IPS-NIHi11 (cell line): ENCODE results near the gene POLR2J3.
"Not testable (repeated sequence)": the region's sequence is repeated elsewhere in the genome, so short reads cannot be mapped to it uniquely, and the experiment has no call there.

Experiments used
- DNase-seq: peaks from one replicate; pipeline ENCODE4 v3.0.0; 2012; ENCODE audit warnings: mixed read lengths, low spot score

POLR2J3 gene

DNA sequence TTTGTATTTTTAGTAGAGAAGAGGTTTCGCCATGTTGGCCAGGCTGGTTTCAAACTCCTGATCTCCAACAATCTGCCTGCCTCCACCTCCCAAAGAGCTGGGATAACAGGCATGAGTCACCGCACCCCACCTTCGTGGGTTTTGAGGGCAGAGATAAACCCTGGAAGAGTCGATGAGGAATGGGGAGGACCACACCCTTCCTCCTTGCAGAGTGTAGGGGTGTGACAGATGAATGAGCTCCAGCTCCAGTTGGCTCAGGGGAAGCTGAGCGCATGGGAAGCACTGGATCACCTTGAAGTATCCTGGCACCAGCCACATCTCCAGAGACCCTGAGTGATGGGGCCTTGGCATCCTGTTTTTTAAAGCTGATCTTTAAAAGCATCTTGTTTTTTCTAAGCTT lies 11.1 kb upstream of the POLR2J3 start:
- DNase-seq, result not testable (repeated sequence)

DNA sequence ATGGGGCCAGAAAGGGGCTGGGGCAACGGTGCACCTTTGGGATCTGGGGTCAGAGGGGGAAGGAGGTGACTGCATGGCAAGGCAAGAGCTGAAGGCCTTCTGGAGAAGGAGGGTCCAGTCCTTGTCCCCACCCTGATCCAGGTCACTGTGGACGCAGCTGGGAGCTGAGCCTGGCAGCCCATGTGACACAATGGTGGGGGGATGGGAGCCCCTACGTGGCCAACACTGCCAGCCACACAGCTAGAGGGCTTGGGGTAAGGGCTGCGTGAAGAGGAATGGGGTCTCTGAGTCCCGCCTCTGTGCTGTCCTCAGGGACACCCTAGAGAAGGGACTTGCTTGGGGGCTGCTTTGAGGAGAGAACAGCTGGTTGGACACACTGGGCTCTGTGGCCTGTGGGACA lies 9.3 kb upstream of the POLR2J3 start:
- DNase-seq, result not testable (repeated sequence)

DNA sequence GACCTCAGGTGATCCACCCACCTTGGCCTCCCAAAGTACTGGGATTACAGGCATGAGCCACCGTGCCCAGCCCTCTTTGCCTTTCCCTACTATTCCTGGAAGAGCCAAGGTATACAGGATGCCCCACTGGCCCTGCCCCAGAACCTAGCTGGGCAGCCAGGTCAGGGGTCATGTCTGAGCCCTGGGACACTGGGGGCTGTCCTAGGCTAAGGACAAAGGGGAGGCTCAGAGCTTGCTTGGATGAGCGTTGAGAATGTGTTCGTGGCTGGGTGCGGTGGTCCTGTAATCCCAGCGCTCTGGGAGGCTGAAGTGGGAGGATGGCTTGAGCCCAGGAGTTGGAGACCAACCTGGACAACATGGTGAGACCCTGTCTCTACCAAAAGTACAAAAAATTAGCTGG lies 6.1 kb upstream of the POLR2J3 start:
- DNase-seq, result not testable (repeated sequence)

DNA sequence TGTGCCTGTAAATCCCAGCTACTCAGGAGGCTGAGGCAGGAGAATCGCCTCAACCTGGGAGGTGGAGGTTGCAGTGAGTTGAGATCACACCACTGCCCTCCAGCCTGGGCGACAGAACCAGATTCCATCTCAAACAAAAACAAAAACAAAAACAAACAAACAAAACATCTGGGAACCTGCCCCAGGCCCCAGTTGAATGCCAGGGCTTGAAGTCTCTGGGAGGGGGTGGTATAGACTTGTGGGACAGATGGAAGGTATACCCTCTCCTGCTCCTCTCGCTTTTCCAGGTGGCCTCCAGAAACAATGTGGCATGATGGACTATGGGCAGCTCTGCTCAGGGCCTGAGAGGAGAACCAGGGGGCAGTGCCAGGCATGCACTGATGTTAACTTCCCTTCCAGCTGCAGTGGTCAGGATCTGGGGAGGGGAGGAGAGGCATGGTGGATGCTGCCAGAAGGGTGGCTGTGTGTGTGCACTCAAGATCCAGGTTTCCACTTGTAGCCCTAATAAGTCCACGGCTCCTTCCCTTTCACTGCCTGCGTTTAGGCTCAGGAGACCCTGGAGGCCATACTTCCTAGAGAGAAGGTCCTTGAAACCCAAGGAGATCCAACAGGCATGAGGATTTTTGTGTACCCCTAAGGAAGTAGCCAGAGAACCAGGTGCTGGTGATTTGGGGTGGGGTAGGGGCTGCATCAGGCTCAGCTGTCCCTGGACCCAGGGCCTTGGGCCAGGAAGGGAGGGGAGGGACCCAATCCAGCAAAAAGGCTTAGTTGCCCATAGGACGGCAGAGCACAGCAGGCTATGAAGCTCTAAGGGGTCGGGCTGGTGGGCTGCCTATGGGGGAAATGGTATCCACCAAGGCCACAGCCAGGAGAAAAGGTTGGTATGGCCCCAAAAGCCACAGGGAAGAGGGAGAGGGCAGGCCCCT lies 5.2 kb upstream of the POLR2J3 start:
- not testable (repeated sequence) for DNase-seq

DNA sequence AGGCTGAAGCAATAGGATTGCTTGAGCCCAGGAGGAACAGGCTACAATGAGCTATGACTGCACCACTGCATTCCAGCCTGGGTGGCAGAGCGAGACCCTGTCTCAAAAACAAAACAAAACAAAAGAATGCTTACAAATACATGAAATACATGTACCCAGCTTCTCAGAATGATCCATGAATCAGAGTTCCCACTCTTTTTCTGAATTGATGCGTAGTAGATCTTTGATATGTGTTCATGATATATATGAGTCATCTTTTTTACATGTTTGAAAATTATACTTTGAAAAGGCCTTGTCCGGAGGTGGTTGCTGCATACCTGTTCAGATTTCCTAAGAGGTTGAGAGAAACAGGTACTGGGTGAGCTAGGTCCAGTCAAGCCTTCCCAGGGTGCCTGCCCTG lies 4.0 kb upstream of the POLR2J3 start:
- DNase-seq, result not testable (repeated sequence)

DNA sequence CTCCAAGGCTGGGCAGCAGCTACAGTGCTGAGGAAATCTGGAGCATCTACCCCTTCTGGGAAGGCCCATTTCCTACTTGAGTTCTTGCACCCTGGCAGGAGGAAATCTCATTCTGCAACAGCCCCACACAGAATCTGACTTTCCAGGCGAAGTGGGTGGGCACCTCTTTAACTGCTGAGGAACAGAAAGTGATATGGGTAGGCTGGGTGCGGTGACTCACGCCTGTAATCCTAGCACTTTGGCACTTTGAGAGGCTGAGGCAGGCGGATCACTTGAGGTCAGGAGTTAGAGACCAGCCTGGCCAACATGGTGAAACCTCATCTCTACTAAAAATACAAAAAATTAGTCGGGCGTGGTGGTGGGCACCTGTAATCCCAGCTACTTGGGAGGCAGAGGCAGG lies 2.2 kb upstream of the POLR2J3 start:
- DNase-seq, result not testable (repeated sequence)

DNA sequence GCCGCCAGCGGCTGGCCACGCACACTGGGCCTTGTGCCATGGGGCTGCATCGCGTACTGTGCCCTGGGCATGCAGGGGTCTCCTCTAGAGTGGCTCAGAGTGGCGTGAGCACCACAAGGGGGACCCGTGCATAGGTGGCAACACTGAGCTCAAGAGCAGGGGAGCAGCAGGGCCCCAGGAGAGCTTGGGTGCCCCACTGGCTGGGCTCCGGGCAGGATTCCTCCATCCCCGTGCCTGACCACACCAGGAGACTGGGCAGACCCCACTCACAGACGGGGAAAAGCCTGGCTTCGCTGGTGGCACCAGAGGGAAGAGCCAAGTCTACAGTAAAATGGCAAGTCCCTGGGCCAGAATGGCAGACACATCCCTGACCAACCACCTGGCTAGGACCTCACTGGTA lies 3.8 kb downstream of the POLR2J3 start:
- not testable (repeated sequence) for DNase-seq

DNA sequence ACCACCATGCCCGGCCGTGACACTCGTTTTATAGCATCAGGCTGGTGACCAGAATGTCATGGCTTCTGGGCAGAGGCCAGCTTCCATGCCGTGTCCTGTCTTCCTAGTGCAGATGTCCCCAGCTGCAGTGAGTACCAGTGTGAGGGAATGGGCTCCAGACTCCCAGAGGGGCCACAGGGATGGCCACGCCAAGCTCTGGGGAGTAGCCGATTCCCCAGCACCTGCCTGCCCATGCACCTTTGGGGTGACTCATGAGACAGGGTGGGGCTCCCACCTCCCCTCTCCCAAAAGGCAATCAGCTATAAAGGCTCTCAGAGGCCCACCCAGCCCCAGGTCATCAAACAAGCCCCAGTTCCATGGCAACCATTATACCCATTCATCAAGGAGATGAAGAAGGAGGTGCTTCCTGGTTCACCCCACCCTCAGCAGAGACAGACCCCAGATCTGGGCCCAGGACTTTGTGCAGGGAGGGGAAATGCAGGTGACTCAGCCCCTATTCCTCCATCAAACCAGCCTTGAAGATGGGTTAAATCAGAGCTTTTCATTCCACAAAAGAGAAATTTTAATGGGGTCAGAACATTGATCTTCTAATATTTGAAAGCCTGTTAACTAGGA lies 21.5 kb downstream of the POLR2J3 start, which contains the start of gene SPDYE2:
SPDYE2 (plus strand) TSS at position 419 of the 615 bp plus-strand sequence. CDS start 2,030 bp downstream, outside the sequence.
- DNase-seq, result not testable (repeated sequence)

DNA sequence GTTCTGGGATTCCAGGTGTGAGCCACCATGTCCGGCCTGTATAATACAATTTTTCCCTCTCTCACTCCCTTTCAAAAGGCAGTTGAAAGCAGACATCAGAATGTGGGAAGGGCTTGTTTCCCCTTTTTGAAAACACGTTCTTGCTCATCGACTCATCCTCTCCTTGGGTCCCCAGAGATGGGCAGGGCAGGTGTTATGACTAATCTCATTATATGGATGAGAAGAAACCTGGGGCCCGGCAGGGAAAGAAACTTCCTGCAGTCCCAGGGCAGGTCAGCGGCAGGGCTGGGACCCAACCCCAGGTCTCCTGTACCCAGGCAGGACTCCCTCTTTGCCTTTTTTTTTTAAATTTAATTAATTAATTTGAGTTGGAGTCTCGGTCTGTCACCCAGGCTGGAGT lies 26.0 kb downstream of the POLR2J3 start:
- not testable (repeated sequence) for DNase-seq

DNA sequence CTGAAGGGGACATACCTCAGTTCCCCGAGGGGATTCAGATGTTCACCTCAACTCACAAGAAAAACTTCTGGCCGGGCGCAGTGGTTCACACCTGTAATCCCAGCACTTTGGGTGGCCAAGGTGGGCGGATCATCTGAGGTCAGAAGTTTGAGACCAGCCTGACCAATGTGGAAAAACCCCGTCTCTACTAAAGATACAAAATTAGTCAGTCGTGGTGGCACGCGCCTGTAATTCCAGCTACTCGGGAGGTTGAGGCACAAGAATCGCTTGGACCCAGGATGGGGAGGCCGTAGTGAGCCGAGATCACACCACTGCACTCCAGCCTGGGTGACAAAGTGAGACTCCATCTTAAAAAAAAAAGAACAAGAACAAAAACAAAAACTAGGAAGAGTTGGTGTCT lies 27.1 kb downstream of the POLR2J3 start:
- not testable (repeated sequence) for DNase-seq

DNA sequence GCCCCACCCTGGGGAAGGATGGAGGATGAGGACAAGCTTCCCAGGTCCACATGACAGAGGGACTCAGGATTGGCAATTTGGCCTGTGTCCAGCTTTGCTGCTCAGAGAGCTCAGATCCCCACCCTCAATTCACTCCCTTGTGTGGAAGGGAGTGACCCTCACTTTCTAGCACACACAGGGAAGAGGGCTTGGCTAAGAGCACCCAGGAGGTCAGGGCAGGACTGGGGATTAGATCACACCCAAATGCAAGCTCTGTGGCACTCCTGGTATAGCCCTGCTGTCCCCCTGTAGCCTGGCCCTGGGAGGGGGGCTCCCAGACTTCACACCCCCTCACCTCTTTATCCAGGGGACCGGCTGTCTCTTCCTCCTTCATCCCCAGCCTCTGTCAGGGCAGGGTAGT lies 28.0 kb downstream of the POLR2J3 start:
- DNase-seq, result not testable (repeated sequence)

DNA sequence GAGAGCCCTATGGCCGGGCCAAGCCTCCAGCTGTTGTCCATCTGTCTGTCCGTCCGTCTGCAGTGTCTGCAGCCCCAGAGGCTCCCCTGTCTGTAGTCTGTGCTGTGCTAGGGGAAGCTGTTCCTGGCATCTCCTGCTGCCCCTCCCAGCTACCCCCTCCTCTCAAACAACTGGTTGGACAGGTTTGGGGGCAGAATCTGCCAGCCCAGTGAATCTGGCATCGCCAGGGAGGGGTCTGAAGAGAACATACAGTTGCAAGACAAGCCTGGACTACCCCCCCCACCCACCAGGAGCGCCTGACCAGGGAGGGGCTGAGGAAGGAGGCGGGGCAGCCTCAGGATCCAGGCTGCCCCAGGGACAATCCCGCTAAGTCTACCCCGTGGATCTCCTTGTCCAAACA lies 28.8 kb downstream of the POLR2J3 start, which contains the start of gene UPK3BL2:
UPK3BL2 (minus strand) TSS at position 101 of the 400 bp plus-strand sequence; CDS start at position 41, 60 bp downstream.
- not testable (repeated sequence) for DNase-seq

DNA sequence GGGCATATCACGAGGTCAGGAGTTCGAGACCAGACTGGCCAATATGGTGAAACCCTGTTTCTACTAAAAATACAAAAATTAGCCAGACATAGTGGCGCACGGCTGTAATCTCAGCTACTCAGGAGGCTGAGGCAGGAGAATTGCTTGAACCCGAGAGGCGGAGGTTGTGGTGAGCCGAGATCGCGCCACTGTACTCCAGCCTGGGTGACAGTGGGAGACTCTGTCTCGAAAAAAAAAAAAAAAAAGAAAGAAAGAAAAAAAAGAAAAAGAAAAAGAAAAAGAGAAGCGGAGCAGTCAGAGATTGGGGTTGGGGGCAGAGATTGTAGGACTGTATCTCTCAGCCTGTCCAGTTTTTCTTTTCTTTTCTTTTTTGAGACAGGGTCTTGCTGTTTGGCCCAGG lies 29.6 kb downstream of the POLR2J3 start:
- not testable (repeated sequence) for DNase-seq

DNA sequence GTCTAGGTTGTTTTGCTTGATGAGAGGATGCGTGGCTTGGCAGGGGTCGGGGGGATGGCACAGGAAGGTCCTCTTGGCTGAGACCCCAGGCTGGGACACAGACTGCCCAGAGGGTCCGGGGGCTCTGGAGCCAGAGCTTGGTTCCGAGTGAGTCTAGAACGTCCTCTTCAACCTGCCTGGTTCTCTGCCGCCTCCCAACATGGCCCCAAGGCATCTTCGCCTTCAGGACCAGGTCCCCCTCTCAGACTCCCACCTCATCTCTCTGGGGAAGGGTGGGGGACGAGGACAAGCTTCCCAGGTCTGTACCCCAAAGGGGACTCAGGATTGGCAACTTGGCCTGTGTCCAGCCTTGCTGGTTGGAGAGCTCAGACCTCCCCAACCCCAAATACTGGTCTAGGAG lies 30.3 kb downstream of the POLR2J3 start:
- DNase-seq, result not testable (repeated sequence)

DNA sequence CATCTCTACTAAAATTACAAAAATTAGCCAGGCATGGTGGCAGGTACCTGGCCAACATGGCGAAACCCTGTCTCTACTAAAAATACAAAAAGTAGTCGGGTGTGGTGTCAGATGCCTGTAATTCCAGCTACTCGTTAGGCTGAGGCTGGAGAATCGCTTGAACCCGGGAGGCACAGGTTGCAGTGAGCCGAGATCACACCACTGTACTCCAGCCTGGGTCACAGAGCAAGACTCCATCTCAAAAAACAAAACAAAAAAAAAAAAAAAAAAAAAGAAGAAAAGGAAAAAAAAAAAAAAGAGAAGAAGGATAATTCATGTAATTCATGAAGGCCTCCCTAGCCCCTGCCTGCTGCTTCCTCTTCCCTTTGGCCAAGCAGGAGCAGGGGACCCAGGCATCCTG lies 31.8 kb downstream of the POLR2J3 start:
- not testable (repeated sequence) for DNase-seq

DNA sequence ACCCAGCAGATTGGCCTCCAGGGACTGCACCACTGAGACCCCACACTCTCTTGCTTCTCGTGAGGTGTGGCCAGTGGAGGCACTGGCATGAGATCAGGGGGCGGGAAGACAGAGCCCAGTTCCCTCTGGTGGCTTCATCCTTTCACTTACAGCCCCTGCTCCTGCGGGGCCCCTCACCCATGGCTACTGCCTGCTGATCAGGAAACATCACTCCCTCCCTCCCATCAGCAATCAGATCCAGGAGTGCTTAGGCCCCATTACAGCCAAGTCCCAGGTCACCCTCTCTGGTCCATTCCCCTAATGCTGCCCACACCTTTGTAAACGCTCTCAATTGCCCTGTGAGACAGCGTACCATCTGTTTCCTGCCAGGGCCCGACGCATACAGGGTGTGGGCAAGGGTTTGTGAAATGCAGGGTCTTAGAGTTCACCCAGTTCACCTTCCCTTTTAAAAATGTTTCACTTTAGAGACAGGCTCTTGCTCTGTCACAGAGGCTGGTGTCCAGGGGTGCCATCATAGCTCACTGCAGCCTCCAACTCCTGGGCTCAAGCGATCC lies 37.2 kb downstream of the POLR2J3 start:
- DNase-seq, result not testable (repeated sequence)

DNA sequence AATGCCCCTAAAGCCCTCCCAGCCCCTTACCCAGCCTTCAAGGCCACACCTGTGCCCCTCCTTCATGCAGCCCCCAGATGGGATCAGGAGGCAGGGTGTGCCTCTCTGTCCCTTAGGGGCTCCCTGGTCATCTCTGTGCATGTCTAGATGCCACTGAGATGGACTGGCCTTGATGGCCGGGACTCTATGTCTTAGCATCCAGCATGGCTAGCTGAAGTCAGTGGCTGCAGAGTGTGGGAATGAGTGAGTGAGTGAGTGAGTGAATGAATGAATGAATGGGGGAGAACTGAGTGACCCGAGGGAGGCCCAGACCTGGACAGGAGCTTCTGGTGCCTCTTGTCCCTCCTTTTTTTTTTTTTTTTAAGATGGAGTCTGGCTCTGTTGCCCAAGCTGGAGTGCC lies 40.3 kb downstream of the POLR2J3 start:
- not testable (repeated sequence) for DNase-seq

DNA sequence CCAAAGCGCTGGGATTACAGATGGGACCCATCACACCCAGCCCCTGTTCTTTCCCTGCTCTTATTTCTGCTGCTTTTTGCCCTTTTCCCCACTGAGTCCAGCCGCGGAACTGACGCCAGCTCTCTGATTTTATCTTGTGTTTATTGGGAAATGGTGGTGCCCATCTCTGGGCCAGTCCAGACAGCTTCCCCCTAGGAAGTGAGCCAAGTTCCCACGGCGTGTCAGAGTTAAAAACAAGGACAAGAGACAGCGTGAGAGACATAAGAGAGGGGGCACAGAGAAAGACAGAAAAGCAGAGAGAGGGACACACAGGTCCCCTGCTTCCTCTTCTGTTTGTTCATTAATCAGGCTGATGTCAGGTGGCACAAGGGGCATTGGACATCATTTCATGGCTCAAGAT lies 40.8 kb downstream of the POLR2J3 start:
- DNase-seq, result not testable (repeated sequence)

DNA sequence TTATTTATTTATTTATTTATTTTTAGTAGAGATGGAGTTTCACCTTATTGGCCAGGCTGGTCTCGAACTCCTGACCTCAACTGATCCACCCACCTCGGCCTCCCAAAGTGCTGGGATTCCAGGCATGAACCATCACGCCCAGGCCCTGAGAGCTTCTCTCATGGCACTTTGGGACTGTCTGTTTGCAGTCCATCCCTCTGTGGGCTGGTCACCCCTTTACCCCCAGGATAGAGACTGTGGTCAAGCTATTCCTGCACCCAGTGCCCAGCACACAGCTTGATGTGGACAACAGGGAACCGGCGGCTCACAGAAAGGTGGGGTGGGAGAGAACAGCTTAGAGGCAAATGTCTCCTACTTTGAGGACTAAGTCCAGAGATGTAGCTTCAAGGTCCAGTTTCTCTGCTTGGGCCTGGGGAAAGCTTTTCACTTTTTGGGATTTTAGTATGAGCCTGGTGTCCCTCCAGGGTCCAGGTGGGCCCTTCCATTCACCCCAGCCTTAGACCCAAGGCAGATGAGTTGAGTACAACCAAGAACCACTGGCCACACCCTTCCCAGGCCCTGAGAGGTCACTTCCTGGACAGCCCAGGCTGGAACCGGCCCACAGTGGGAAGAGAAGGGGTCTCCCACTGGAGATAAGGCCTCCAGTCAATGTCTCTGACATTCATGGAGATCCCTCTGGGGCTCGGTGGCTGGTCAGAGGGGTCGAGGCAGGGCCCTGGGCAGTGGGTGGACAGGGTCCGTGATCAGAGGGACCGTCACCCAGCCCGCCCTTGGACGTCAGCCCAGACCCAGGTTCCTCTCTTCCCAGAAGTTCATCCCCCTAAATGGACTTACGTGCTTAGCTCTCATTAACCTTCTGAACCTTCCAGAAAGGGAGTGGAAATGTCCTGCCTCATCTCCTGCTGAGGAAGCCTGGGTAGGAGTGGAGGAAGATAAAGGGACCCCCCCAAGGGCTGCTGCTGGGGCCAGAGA lies 44.3 kb downstream of the POLR2J3 start:
- not testable (repeated sequence) for DNase-seq

DNA sequence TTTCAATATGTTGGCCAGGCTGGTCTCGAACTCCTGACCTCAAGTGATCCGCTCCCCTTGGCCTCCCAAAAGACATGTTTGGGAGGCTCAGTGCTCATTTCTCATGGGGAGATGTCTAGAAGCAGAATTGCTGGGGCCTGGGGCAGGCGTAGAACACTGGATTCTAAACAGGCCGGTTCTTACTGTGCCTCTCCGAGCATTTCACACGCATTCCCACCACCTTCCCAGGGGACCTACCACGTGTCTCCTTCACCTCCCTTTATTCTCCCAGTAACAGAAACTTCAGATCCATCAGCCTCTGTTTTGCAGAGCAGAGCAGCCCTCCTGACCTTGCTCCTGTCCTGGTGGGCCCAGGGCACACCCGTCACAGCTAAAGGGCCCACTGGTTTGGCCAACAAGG lies 45.2 kb downstream of the POLR2J3 start:
- DNase-seq, result not testable (repeated sequence)

DNA sequence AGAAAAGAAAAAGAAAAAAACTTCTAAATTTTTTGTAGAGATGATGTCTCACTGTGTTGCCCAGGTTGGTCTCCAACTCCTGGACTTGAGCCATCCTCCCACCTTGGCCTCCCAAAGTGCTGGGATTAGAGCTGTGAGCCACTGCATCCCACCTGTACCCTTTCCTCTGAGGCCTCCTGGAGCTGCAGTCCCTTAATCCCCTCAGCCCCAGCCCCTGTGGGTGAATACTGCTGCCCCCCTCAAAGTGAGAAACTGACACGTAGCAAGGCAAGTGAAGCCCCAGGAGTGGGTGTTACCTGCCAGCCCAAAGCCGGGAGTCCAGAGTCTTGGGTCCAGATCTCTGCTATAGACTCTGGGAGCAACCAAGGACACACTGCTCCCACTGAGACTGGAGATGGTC lies 47.6 kb downstream of the POLR2J3 start:
- DNase-seq, result not testable (repeated sequence)
